NCI-H1436 (cell line): ENCODE measurements around the gene OR6K2.

Experiments used
- DNase-seq: peaks from one replicate; lab custom pipeline; 2025; lab: John Stamatoyannopoulos, UW

OR6K2 gene

DNA sequence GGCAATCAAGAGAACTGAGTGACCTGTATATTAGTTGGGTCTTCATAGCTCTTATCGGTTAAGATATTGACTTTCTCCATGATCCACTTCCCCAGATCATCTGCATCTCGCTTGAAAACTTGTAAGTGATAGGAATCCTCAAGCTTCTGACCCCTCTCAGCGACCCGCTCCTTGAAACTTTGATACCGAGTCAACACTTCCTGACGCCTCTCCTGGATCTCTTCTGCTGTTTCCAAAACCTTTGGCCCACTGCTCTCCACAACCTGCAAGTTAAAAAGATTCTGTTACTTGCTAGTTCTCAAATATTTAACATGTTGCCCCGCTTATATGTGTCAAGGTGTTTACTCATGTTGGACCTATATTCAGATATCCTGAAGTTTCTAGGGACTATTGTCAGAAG, 15.4 kb downstream of the OR6K2 start:
- no peak for DNase-seq

DNA sequence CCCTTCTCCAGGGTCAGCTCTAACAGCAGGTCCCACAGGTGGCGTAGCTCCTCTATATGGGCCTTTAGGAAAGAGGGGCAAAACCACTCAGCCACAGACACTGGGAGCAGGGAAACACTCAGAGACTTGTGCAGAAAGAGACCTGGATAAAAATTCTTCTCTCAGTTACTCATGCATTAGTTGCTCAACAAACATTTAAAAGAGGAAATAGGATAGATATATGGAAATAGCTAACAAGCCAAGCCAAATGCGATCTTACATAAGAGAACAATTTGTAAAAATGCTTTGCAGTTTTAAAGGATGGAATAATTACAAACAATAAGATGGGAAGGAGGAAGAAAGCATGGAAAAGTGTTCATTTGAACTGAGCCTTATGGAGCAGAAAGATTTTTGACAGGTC, 18.8 kb downstream of the OR6K2 start:
- no peak for DNase-seq

DNA sequence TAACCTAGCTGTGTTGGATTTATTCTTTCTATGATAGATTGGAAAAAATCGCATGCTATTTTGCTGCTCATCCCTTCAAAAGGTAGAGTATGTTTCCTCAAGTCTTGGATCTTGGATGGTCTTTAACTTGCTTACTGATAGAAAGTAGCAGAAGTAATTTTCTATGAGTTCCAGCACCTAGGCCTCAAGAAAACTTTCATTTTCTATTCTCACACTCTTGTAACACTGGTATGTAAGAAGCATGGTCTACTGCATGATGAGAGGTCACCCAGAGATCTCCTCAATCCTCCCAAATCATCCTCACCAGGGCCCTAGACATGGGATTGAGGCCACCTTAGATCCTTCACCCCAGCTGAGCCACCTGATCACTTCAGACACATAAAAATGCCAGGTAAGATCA, 21.2 kb downstream of the OR6K2 start:
- no peak for DNase-seq

DNA sequence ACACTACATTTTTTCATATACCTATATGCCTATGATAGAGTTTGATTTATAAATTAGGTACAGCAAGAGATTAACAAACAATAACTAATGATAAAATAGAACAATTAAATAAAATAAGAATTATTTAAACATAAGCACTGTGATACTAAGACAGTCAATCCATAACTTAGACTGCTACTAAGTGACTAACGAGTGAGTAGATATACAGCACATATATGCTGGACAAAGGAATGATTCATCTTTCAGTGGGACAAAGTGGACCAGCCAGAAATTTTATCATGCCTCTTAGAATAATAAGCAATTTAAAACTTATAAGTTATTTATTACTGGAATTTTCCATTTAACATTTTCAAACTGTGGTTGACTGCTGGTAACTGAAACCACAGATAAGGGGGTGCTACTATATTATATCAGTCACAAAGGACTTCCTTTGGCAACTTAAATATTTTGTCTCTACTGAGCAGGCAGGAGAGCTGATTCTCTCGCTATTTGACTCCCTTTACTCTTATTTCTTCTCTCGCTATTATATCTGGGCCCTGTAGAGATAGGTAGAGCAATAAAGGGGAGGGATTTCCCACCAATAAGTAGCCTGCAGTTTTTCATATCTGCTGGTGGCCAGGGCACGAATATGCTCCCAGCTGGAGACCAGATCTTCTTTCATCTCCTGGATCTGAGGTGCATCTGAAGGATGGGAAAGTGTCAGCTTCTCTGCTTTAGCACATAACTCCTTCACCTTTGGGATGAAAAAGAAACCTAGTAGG, 24.7 kb downstream of the OR6K2 start:
- no peak for DNase-seq

DNA sequence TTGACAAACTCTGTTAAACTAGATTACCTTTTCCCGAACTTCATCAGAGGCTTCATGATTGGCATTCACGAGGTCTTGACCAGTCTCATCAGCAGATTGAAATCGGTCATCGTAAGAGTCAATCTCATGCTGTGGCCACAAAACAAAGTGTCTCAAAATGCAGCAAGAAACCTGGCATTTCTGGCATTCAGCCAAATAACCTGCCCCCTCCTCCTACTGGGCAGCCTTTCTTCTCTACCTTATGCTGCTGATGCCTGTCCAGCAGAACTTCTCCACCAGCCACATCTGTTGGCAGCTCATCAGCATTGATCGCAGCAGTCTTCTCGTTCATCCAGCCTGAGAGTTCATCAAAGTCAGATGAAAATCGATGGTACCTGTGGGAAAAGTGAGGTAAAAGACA, 26.1 kb downstream of the OR6K2 start:
- DNase-seq = no peak

DNA sequence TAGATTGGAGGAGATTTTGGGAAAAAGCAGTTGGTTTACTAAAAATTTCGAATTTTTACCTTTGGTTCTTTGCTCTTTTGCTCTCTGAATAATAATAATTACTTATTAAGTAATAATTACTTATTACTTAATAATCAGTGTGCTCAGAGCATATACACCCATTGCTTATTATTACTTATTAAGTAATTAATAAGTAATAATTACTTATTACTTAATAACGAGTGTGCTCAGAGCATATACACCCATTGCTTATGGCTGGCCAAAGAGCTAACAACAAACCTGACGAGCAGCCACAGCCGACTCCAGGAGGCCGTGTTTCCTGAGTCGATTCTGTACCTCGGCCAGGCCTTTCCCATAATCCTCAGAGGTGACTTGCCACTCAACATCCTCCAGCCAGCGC, 34.4 kb downstream of the OR6K2 start:
- no peak for DNase-seq

DNA sequence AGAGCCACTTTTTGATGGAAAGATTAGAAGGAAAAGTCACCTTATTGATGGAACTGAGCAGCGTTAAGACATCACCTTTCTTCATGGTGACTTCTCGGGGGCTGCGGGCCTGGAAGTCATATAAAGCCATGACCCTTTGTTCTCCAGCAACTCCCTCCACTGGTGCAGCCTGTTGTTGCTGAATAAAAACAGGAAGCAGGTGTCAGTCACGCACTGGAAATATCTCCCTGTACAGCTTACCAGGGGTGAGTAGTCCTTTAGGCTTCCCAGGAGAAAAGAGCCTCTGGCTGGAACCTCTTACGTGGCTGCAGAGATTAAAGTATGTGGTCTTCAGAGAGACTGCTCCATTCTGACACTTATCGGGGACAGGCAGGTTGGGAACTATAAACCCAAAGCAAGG, 45.9 kb downstream of the OR6K2 start:
- DNase-seq = no peak

DNA sequence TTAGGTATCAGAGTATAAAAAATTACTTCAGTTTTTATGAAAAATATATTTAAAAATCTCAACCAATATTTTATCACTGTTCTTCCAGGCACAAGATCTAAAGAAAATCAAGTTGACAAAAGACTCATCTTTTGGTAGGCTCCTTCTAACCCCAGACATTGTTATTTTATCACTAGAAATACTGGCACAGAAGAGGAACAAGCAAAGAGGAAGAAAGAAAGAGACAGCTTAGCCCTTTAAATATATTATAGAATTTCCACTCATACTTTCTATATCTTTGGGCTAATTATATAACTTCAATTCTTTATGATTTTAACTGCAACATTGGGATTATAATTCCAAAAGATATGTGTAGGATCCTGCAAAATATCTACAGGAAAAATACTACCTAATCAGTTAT, 46.4 kb downstream of the OR6K2 start:
- DNase-seq = no peak

DNA sequence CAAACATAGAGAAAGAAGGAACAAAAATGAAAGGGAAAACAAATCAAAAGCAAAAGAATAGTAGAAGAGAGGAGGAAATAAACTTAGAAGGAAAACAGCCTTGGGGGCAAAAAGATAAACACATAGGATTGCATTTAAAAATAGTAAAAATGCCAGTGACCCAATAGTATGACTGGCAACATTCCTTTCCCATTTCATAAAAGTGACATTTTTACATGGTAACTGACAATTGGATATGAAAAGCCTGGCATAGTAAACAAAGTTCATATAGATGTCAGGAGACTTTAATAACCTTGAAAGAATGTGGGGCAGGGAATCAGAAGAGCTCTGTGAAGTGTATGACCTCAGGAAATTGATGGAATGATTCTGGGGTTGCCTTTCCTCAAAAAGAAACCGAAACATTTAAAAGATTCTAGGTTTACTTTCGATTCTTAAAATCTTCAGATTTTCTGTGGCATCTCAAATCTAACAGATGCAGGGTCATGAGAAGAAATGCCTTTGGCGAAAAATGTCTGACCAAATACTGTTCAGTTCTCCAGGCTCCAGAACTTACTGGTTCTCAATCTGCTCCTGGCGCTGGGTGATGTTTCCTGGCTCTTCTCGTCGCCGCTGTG, 47.6 kb downstream of the OR6K2 start:
- no peak for DNase-seq
